T-helper 17 cell (primary cell): Measurements from ENCODE around the gene LGALSL. TPM values are rescaled to one million over a fixed set of nuclear protein-coding genes. Genes with fewer than 3 reads are reported as not detected.
"Not testable (repeated sequence)": the region's sequence is repeated elsewhere in the genome, so short reads cannot be mapped to it uniquely, and the experiment has no call there.

Experiments used
- ATAC-seq: fragments of 150-1000 bp; cut with Tn5 transposase; 2 replicates; pipeline ENCODE4 v1.10.0; 2021; ENCODE audit warnings: mild to moderate bottlenecking, moderate library complexity
- DNase-seq, 3 donors: peaks; one replicate each; pipeline versions ENCODE4 v3.0.0 to v3.0.0-alpha.2; 2020 to 2021
- H3K9me3 ChIP-seq: one replicate; pipeline ENCODE4 v1.7.0; 2013; ENCODE audit warnings: low read length, mild to moderate bottlenecking; ENCODE audit not compliant: control insufficient read depth, poor library complexity, severe bottlenecking
- H3K27ac Mint-ChIP-seq: one replicate; pipeline ENCODE4 v1.8.0; 2022; ENCODE audit warnings: mild to moderate bottlenecking, moderate library complexity, mixed read lengths
- H3K27me3 Mint-ChIP-seq: one replicate; pipeline ENCODE4 v1.8.0; 2022; ENCODE audit warnings: mixed read lengths
- H3K36me3 Mint-ChIP-seq: one replicate; pipeline ENCODE4 v1.8.0; 2022; ENCODE audit warnings: low read depth, mixed read lengths
- H3K4me1 Mint-ChIP-seq: one replicate; pipeline ENCODE4 v1.8.0; 2022; ENCODE audit warnings: mild to moderate bottlenecking, mixed read lengths
- H3K4me3 Mint-ChIP-seq: one replicate; pipeline ENCODE4 v1.8.0; 2022; ENCODE audit warnings: mild to moderate bottlenecking, moderate library complexity, mixed read lengths
- total RNA-seq, 4 donors: library from RNA in 2 of 4; stranded (reverse) in 2 of 4; gene quantifications; one replicate each; pipeline ENCODE4 v1.2.3 and lab custom pipeline; 2022 to 2026

The LGALSL gene
- total RNA-seq, 2 donors from 2014 or later = 2.5 to 31.0 TPM

DNA sequence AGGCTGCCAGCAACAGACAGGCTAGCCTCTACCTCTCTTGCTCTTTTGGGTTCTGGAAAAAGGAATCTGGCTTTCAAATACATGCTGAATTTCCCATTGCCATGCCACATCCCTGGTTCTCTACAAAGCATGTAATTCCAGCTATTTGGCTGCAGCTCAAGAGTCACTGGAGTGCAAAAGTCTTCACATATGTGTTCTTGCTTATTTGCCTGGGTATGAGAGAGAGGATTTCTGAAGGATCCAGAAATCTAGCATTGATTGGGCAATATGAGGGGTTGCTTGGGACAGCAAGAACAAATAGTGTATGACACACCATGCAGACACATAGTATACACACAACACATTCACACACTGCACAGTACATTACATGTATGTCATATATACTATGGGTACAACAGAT lies 30.7 kb upstream of the LGALSL start:
- no peaks in the 10 kb centered on the region for H3K36me3 Mint-ChIP-seq
- no peak for ATAC-seq
- no peak overlapping the region for H3K4me3 Mint-ChIP-seq
- no peak for DNase-seq
- H3K9me3 ChIP-seq = no peaks in the 10 kb centered on the region
- peaks cover 4% of the 10 kb centered on the region for H3K27me3 Mint-ChIP-seq
- H3K4me1 Mint-ChIP-seq = peaks cover 2% of the 10 kb centered on the region
- H3K27ac Mint-ChIP-seq = no peak overlapping the region

DNA sequence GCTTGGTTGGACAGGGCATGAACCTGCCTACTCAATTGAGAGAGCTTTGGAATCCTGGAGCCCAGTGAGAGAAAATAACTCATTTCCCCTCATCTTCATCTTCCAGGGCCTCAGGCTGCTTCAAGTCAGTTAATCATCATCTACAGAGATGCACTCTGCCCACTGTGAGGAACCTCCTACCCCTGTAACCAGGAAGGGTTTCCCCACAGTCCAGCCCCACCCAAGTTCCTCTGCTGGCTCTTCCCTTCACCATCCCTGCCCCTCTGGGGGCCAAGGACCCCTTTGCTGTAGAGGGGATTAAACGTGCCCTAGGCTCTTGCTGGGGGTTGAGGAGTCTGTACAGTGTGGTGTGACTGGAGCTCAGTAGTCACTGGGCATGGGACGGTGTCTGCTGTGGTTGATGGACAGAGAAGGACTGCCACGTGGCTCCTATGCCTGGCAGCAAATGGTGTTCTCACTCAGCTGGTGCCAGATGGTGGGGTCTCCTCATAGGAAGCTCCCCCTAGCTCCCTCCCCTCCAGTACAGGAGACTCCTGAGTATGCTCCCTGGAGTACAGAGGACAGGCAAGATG lies 29.5 kb upstream of the LGALSL start:
- H3K9me3 ChIP-seq = no peaks in the 10 kb centered on the region
- no peak overlapping the region for H3K4me3 Mint-ChIP-seq
- no peaks in the 10 kb centered on the region for H3K36me3 Mint-ChIP-seq
- ATAC-seq = no peak
- H3K27ac Mint-ChIP-seq = no peak overlapping the region
- H3K4me1 Mint-ChIP-seq = peaks cover 2% of the 10 kb centered on the region
- no peak for DNase-seq
- peaks cover 8% of the 10 kb centered on the region for H3K27me3 Mint-ChIP-seq

DNA sequence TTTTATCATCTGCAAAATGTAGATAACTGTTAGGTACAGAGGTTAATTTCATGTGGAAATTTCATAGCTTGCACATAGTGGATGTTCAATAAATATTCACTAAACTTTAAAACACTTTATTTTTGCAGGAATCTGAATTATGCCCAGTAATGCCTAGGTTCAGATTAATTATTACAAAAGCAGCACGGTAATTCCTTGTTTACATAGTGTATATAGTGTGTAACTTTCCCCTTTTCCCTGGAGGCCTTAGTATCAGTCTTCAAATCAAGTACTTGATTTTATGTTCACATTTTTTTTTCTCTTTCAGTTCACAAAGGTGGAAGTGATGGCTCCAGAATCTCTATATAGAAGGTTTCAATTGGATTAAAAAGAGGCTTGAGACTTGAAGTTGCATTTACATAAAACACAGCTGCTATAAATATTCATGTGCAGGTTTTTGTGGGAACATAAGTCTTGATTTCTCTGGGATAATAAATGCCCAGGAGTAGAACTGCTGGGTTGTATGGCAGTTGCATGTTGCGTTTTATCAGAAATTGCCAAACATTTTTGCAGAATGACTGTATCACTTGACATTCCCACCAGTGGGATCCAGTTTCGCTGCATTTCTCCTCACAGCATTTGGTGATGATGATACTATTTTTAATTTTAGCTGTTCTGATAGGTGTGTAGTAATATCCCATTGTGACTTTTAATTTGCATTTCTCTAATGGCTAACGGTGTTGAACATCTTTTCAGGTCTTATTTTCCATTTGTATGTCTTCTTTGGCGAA lies 27.6 kb upstream of the LGALSL start:
- Mint-ChIP-seq H3K4me1 (peaks cover 2% of the 10 kb centered on the region), H3K27me3 (peaks cover 14% of the 10 kb centered on the region), H3K27ac (no peak overlapping the region), H3K36me3 (no peaks in the 10 kb centered on the region), H3K4me3 (no peak overlapping the region)
- no peak for ATAC-seq
- DNase-seq = no peak
- H3K9me3 ChIP-seq = no peaks in the 10 kb centered on the region

DNA sequence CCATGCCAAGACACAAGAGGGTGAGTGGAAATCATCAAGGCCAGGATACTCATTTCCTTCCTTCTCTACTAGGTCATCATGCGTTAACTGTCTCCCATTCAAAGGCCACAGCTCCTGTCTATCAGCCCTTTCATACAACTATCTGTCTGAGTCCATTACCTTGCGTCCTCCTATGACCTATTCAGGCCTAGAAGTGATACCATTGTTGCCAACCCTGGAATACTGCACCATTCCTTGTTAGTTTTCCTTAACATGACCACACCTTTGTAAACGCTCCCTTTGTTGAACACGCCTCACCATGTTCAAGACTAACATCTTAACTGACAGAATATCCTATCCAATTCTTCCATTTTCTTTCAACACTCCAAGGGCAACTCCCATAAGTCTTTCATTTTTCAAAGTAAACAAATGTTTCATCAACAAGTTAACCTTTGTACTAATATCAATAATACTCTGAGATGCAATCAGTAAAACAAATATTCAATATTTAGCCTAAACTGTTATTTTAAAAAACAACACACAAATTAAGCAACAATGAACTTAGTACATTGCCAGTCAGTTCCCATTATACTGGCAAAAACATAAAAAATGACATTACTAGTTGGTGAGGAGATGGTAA lies 19.8 kb upstream of the LGALSL start:
- H3K4me1 Mint-ChIP-seq = peaks cover 2% of the 10 kb centered on the region
- DNase-seq = no peak
- no peak overlapping the region for H3K4me3 Mint-ChIP-seq
- H3K27me3 Mint-ChIP-seq = peaks cover 65% of the 10 kb centered on the region
- no peak for ATAC-seq
- H3K36me3 Mint-ChIP-seq = peaks cover 7% of the 10 kb centered on the region
- no peak overlapping the region for H3K27ac Mint-ChIP-seq
- no peaks in the 10 kb centered on the region for H3K9me3 ChIP-seq

DNA sequence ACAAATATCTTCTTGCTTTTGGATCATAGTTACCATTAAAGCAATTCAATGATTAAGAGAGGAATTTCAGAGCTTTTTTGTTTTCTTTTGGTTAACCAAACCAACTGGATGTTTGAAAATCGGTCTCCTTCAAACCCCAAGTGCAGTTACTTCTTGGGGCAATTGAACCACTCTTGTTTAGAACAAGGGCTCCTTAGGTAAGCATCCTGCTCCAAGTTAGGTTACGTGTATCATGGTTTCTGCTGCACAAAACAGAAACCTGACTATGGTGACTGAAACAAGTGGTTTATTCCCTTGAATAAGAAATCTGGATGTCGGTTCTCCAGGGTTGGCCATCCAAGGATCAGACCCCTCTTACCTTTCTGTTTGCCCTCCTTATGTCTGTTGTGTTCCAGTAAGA lies 16.1 kb upstream of the LGALSL start:
- H3K4me3 Mint-ChIP-seq = no peak overlapping the region
- peaks cover 74% of the 10 kb centered on the region for H3K27me3 Mint-ChIP-seq
- peaks cover 6% of the 10 kb centered on the region for H3K36me3 Mint-ChIP-seq
- no peak overlapping the region for H3K27ac Mint-ChIP-seq
- no peaks in the 10 kb centered on the region for H3K9me3 ChIP-seq
- DNase-seq (no peak), ATAC-seq (no peak)
- peaks cover 2% of the 10 kb centered on the region for H3K4me1 Mint-ChIP-seq

DNA sequence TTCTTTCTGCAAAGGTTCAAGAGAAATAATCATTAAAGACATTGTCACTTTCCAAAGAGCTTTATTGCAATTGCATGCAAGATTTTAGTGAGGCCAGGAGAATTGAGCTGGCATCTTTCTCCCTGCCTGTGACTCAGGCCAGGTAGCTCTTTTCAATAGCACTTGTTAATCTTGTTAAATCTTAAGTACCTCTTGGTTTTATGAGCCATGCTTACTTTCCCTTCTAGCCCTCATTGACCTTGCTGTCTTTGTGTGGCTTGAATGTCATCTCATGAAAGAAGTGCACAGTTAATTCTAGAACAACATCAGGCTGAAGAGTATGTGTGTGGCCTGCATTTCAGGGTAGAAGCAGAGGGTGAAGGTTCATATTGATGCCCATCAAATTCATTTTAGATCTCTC lies 14.8 kb upstream of the LGALSL start:
- peaks cover 2% of the 10 kb centered on the region for H3K4me1 Mint-ChIP-seq
- DNase-seq (no peak), ATAC-seq (no peak)
- H3K9me3 ChIP-seq = no peaks in the 10 kb centered on the region
- H3K27me3 Mint-ChIP-seq = peaks cover 81% of the 10 kb centered on the region
- H3K36me3 Mint-ChIP-seq = peaks cover 6% of the 10 kb centered on the region
- no peak overlapping the region for H3K27ac Mint-ChIP-seq
- no peak overlapping the region for H3K4me3 Mint-ChIP-seq

DNA sequence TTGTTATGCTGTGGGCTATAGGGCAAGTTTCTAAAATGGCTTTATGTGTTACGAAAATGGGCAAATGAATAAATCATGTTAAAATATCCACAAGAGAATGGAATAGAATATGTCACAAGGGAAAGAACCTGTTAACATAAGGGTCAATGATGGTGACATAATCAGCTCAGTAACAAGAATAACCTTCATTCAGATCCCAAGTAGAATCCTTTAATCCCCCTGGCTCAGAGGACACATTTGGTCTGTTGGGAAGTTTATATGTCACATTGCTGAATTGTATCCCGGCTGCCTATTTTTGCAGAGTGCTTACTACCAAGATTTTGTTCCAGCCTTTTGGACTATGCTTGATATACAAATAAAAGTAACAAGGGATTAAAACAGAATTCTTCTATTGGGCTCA lies 13.1 kb upstream of the LGALSL start:
- H3K9me3 ChIP-seq = no peaks in the 10 kb centered on the region
- Mint-ChIP-seq H3K4me1 (peaks cover 2% of the 10 kb centered on the region), H3K27ac (no peak overlapping the region), H3K27me3 (peaks cover 84% of the 10 kb centered on the region), H3K36me3 (peaks cover 9% of the 10 kb centered on the region), H3K4me3 (no peak overlapping the region)
- no peak for ATAC-seq
- no peak for DNase-seq

DNA sequence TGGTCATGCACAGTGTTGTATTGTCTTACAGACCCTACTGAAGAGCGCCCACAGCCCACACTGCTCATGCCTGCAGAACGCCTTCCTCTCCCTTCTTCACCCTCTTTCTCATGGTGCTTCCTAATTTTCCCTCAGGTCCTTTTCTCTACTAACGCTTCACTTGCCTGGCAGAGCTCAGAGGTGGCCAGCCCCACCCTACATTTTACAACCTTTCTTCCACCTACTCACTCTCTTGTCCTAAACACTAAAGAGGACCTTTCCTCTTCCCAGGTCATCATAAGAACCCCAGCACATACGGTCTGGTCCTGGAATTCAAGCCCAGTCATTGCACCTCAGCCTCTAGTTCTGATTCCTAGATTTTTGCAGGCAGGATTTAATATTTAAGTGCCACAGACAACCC lies 11.7 kb upstream of the LGALSL start:
- DNase-seq (no peak), ATAC-seq (no peak)
- H3K36me3 Mint-ChIP-seq = peaks cover 7% of the 10 kb centered on the region
- no peak overlapping the region for H3K4me3 Mint-ChIP-seq
- no peaks in the 10 kb centered on the region for H3K9me3 ChIP-seq
- no peak overlapping the region for H3K27ac Mint-ChIP-seq
- peaks cover 78% of the 10 kb centered on the region for H3K27me3 Mint-ChIP-seq
- peaks cover 2% of the 10 kb centered on the region for H3K4me1 Mint-ChIP-seq

DNA sequence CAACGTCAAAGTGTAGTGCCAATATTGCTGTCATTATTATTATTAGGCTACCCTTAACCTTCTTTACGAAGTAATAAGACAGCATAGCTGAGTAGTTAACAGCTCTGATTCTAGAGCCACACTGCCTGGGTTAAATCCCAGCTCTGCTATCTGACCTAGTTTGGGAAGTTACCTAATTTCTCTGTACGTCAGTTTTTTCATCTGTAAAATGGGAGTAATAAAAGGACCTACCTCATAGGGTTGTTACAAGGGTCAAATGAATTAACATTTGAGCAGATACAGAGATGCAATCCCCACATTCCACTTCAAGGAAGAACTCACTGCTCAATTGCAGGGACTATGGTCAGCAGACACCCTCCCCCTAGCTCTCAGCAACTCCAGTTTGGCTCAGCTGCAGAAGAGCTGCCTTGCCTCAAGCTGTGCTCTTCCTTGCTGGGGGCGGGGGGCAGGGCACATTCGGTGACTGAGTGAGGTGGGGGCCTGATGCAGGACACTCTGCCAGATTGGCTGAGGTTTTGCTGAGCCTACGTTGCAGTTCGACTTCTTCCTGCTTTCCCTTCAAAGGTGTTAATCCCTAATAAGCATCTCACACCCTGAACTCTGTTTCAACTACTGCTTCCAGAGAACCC lies 11.0 kb upstream of the LGALSL start:
- H3K4me1 Mint-ChIP-seq = peaks cover 2% of the 10 kb centered on the region
- peaks cover 74% of the 10 kb centered on the region for H3K27me3 Mint-ChIP-seq
- H3K4me3 Mint-ChIP-seq = no peak overlapping the region
- H3K36me3 Mint-ChIP-seq = peaks cover 7% of the 10 kb centered on the region
- no peaks in the 10 kb centered on the region for H3K9me3 ChIP-seq
- H3K27ac Mint-ChIP-seq = no peak overlapping the region
- DNase-seq (no peak), ATAC-seq (no peak)

DNA sequence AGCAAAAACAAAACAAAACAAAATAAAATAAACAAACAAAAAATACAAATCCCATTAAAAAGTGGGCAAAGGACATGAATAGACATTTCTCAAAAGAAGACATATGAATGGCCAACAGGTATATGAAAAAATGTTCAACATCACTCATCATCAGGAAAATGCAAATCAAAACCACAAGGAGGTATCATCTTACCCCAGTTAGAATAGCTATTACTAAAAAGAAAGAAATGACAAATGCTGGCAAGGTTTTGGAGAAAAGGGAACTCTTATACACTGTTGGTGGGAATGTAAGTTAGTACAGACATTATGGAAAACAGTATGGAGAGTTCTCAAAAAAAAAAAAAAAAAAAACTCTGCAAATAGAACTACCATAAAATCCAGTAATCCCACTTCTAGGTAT lies 8.0 kb upstream of the LGALSL start:
- DNase-seq, H3K4me3 Mint-ChIP-seq, H3K36me3 Mint-ChIP-seq, H3K4me1 Mint-ChIP-seq, H3K9me3 ChIP-seq, ATAC-seq, H3K27ac Mint-ChIP-seq: not testable (repeated sequence)
- H3K27me3 Mint-ChIP-seq = peaks cover 50% of the 10 kb centered on the region

DNA sequence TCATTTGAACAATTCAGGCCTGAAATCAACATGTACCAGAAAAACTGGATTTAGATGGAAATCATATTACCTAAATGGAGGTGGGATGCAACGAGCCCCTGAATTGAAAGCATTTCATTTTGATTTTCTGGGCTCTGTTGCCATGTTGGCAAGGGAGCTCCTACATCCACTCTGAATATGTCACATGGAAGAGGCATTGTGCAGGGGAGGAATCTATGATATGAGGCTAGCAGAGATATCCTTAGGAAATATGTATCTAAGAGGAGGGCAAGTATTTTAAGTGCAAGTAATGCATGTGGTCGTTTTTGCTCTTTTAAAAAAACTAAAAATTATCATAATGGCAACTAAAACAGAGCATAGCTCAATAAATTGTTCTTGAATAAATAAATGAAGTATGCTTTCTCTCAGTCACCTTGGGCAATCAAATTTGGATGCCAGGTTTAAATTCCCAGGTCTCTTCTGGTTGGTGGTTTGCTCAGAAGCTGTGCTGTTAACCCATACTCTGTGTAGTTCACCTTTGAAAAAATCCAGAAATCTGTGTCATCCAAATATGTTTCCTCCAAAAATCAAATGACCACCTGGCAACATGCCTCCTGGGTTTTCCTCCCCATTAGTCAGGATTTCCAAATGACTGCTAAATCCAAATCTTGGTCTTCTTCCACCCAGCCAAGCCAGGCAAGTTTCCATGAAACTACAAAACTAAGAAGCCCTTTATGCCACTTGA lies 6.5 kb upstream of the LGALSL start:
- no peak for ATAC-seq
- no peaks in the 10 kb centered on the region for H3K9me3 ChIP-seq
- DNase-seq = no peak
- Mint-ChIP-seq H3K4me1 (no peaks in the 10 kb centered on the region), H3K27ac (no peak overlapping the region), H3K27me3 (peaks cover 42% of the 10 kb centered on the region), H3K4me3 (no peak overlapping the region), H3K36me3 (peaks cover 3% of the 10 kb centered on the region)

DNA sequence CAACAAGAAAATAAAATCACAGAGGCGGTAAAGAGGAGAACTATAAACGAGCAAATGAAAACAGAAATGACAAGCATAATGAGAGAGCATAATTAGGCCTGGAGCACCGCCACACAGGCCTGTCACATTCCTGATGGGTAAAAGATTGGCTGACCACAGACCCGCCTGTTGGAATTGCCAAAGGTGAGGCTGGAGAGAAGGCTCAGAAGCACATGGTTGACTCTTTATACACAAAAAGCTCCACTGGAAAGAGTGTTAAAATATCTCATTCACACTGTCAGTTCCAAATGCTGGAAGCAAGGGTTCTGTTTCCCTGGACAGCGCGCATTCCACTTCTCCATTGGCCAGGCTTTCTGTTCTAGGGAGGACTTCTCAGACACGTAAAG lies 5.9 kb upstream of the LGALSL start:
- no peak overlapping the region for H3K4me3 Mint-ChIP-seq
- H3K27ac Mint-ChIP-seq = no peak overlapping the region
- DNase-seq = no peak
- peaks cover 36% of the 10 kb centered on the region for H3K27me3 Mint-ChIP-seq
- no peak for ATAC-seq
- H3K36me3 Mint-ChIP-seq = peaks cover 3% of the 10 kb centered on the region
- H3K4me1 Mint-ChIP-seq = no peaks in the 10 kb centered on the region
- no peaks in the 10 kb centered on the region for H3K9me3 ChIP-seq

DNA sequence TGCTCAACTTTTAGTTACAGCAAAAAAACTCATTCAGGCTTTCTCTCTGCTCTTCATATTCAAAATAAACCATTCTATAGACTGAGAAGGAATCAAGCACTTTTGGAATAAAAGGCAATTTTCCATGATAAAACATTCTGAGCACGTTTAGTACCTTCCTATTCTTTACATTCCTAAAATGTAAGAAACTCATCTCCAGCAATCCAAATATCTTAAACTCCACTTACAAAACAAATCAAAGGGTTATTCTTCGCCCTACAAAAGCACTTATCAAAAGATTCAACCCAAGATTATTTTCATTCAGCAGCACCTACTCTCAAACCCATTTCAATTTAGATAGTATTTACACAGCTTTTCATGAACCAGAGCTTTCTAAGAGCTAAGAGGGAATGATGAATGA lies 2.9 kb upstream of the LGALSL start:
- H3K9me3 ChIP-seq = no peaks in the 10 kb centered on the region
- Mint-ChIP-seq H3K27ac (no peak overlapping the region), H3K27me3 (peaks cover 17% of the 10 kb centered on the region), H3K4me3 (no peak overlapping the region), H3K4me1 (peaks cover 2% of the 10 kb centered on the region), H3K36me3 (no peaks in the 10 kb centered on the region)
- DNase-seq = no peak
- no peak for ATAC-seq
